Bronchial epithelial cell (primary cell): ENCODE measurements around the gene ALX1. TPM values are rescaled to one million over a fixed set of nuclear protein-coding genes. Genes with fewer than 3 reads are reported as not detected.
"Not testable (repeated sequence)": the region's sequence is repeated elsewhere in the genome, so short reads cannot be mapped to it uniquely, and the experiment has no call there.

ENCODE experiments used
- DNase-seq: peaks from one replicate; pipeline ENCODE4 v3.0.0-alpha.2; 2010; ENCODE audit warnings: low read depth
- FAIRE-seq: peaks from 2 replicates; lab custom pipeline; 2011; peaks lifted over from hg19 to GRCh38; lab: Jason Lieb, UNC
- H3K27me3 ChIP-seq: 2 replicates; pipeline ENCODE4 v1.5.1; 2011; ENCODE audit warnings: low read length; ENCODE audit not compliant: control insufficient read depth, insufficient read depth
- H3K36me3 ChIP-seq: 2 replicates; pipeline ENCODE4 v1.5.1; 2011; ENCODE audit warnings: low read length; ENCODE audit not compliant: control insufficient read depth, insufficient read depth
- H3K4me3 ChIP-seq: 2 replicates; pipeline ENCODE4 v1.5.1; 2011; ENCODE audit warnings: mild to moderate bottlenecking, low read depth, low read length, control low read depth
- total RNA-seq: library from RNA; depleted of rRNA; stranded (reverse); fragments of >200 nt; gene quantifications from 2 replicates; pipeline ENCODE4 v1.2.1, GENCODE V29; 2014
- TF ChIP-seq, protein P1 (sequence below): IDR thresholded peaks from 2 replicates; pipeline ENCODE4 v1.5.1; 2011; ENCODE audit warnings: mild to moderate bottlenecking, moderate library complexity, low read length, control low read depth, inconsistent platforms; ENCODE audit not compliant: insufficient read depth, severe bottlenecking

Gene ALX1
- total RNA-seq, 1 donor from 2014 or later, result 0.26 TPM

DNA sequence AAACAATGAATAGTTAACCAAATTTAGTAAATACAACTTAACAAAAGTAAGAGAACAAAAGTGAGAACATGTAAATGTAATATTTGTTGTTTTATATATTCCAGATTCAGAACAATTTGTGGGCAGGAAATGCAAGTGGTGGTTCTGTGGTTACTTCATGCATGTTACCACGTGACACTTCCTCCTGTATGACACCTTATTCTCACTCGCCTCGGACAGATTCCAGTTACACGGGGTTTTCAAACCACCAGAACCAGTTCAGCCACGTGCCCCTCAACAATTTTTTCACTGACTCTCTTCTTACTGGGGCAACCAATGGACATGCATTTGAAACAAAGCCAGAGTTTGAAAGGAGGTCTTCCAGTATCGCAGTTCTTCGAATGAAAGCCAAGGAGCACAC lies 21.0 kb downstream of the ALX1 start:
- no peak for FAIRE-seq
- TF ChIP-seq, protein P1, sequence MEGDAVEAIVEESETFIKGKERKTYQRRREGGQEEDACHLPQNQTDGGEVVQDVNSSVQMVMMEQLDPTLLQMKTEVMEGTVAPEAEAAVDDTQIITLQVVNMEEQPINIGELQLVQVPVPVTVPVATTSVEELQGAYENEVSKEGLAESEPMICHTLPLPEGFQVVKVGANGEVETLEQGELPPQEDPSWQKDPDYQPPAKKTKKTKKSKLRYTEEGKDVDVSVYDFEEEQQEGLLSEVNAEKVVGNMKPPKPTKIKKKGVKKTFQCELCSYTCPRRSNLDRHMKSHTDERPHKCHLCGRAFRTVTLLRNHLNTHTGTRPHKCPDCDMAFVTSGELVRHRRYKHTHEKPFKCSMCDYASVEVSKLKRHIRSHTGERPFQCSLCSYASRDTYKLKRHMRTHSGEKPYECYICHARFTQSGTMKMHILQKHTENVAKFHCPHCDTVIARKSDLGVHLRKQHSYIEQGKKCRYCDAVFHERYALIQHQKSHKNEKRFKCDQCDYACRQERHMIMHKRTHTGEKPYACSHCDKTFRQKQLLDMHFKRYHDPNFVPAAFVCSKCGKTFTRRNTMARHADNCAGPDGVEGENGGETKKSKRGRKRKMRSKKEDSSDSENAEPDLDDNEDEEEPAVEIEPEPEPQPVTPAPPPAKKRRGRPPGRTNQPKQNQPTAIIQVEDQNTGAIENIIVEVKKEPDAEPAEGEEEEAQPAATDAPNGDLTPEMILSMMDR, result no peak
- peak; percentile 68 for DNase-seq
- H3K27me3 ChIP-seq, result peaks cover 1% of the 10 kb centered on the region
- H3K4me3 ChIP-seq, result no peak overlapping the region
- H3K36me3 ChIP-seq, result no peaks in the 10 kb centered on the region

GRCh38 chr12:85308374-85308773 lies 28.4 kb downstream of the ALX1 start:
- Histone ChIP-seq H3K36me3 (no peaks in the 10 kb centered on the region), H3K4me3 (no peak overlapping the region), H3K27me3 (no peaks in the 10 kb centered on the region)
- FAIRE-seq (no peak), DNase-seq (no peak)
- TF ChIP-seq, protein P1, result no peak

DNA sequence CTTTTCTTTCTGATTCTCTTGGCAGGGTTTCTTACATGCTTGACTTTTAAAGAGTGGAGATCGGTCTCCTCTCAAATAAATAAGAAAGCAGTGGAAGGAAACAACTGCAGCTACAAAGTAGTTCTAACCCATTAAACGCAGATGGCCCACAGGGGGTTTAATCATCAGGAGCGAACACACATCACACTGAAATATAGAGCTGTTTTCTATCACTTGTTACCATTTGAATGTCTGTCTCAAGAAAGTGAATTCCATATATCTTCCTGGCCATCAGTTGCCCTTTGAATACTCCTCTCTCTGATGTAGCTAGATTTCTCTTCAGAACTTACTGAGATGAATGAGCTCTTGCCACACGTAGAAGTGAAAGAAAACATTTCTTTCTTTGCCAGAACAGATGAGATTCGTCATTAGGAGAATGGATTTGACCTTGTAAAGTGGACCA lies 29.1 kb downstream of the ALX1 start:
- Histone ChIP-seq H3K4me3 (no peak overlapping the region), H3K27me3 (no peaks in the 10 kb centered on the region), H3K36me3 (no peaks in the 10 kb centered on the region)
- TF ChIP-seq, protein P1, result no peak
- DNase-seq (no peak), FAIRE-seq (no peak)

DNA sequence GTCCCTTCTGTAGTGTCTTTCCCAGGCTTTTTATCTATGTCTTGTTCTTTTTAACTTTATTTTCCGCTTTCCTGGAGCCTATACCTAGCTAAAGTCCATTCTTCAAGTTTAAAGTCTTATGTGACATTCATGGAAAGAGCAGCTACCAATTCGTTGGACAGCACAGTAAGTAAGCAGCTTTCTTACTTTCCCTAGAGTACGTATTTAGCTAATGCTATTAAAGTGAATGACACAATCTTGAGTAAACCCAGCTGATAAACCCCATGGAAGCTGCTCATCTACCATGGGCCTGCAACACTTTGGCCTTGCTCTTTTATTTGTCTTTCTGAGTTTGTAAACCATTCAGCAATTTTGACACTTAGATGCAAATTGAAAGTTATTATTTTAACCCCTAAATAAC lies 30.0 kb downstream of the ALX1 start:
- Histone ChIP-seq H3K36me3 (no peaks in the 10 kb centered on the region), H3K4me3 (no peak overlapping the region), H3K27me3 (no peaks in the 10 kb centered on the region)
- DNase-seq (no peak), FAIRE-seq (no peak)
- TF ChIP-seq, protein P1, result no peak

GRCh38 chr12:85310456-85311076 lies 30.5 kb downstream of the ALX1 start:
- no peak overlapping the region for H3K4me3 ChIP-seq
- TF ChIP-seq, protein P1, result no peak
- no peaks in the 10 kb centered on the region for H3K27me3 ChIP-seq
- H3K36me3 ChIP-seq, result no peaks in the 10 kb centered on the region
- DNase-seq (peak; percentile 20), FAIRE-seq (no peak)

- not testable (repeated sequence) for DNase-seq, H3K4me3 ChIP-seq, H3K36me3 ChIP-seq, FAIRE-seq, H3K27me3 ChIP-seq
These were observed 38.0 kb downstream of the ALX1 start for GRCh38 chr12:85317866-85318636.
